ENCODE results near the gene ZNF518B. TPM values are rescaled to one million over a fixed set of nuclear protein-coding genes. Genes with fewer than 3 reads are reported as not detected.

The ZNF518B gene
- polyA plus RNA-seq, 1 donor from 2014 or later, result 38.2 TPM

GRCh38 chr4:10405672-10406071 lies 51.6 kb downstream of the ZNF518B start:
- Histone ChIP-seq H2AFZ (ENCODE audit: low read depth, low read length) (no peak overlapping the region), H3K27ac (ENCODE audit: low read length) (no peak overlapping the region), H4K20me1 (ENCODE audit: insufficient read depth) (no peaks in the 10 kb centered on the region), H3K9me3 (ENCODE audit: low read length) (no peaks in the 10 kb centered on the region), H3K4me3 (ENCODE audit: low read length) (no peak overlapping the region), H3K4me2 (ENCODE audit: low read length) (no peak overlapping the region), H3K36me3 (ENCODE audit: insufficient read depth, low read length) (no peaks in the 10 kb centered on the region), H3K79me2 (replicated peaks; ENCODE audit: insufficient read depth, low read length) (no peaks in the 10 kb centered on the region), H3K9me2 (ENCODE audit: insufficient read depth, low read length) (no peaks in the 10 kb centered on the region), H3F3A (ENCODE audit: insufficient read depth, low read length, poor library complexity, severe bottlenecking) (no peaks in the 10 kb centered on the region), H3K9ac (ENCODE audit: low read length) (no peak overlapping the region), H3K27me3 (ENCODE audit: insufficient read depth, low read depth, low read length) (no peaks in the 10 kb centered on the region)
- TF ChIP-seq EP300 (conservative IDR thresholded peaks at IDR 0.05; ENCODE audit: poor library complexity, severe bottlenecking) (no peak), SMC3 (conservative IDR thresholded peaks at IDR 0.05; ENCODE audit: poor library complexity) (no peak), EZH2 (IDR thresholded peaks at IDR 0.05; ENCODE audit: borderline replicate concordance, insufficient read depth, low read length, poor library complexity, severe bottlenecking) (no peak)

GRCh38 chr4:10403633-10404445 lies 53.4 kb downstream of the ZNF518B start:
- no peaks in the 10 kb centered on the region for H3K79me2 ChIP-seq (replicated peaks; ENCODE audit: insufficient read depth, low read length)
- no peak overlapping the region for H2AFZ ChIP-seq (ENCODE audit: low read depth, low read length)
- TF ChIP-seq SMC3 (conservative IDR thresholded peaks at IDR 0.05; ENCODE audit: poor library complexity) (peak; percentile 86), POLR2AphosphoS5 (IDR thresholded peaks at IDR 0.05) (no peak), EZH2 (IDR thresholded peaks at IDR 0.05; ENCODE audit: borderline replicate concordance, insufficient read depth, low read length, poor library complexity, severe bottlenecking) (no peak), CTCF (IDR thresholded peaks at IDR 0.05; ENCODE audit: poor library complexity, severe bottlenecking) (peak; percentile 76), RAD21 (conservative IDR thresholded peaks at IDR 0.05) (peak; percentile 78), TAF1 (IDR thresholded peaks at IDR 0.05; ENCODE audit: low read depth) (no peak)
- H3F3A ChIP-seq (ENCODE audit: insufficient read depth, low read length, poor library complexity, severe bottlenecking), result no peaks in the 10 kb centered on the region
- no peak overlapping the region for H3K4me2 ChIP-seq (ENCODE audit: low read length)
- no peaks in the 10 kb centered on the region for H3K27me3 ChIP-seq (ENCODE audit: insufficient read depth, low read depth, low read length)
- no peaks in the 10 kb centered on the region for H3K36me3 ChIP-seq (ENCODE audit: insufficient read depth, low read length)
- no peak overlapping the region for H3K4me3 ChIP-seq (ENCODE audit: low read length)
- H3K9me3 ChIP-seq (ENCODE audit: low read length), result no peaks in the 10 kb centered on the region
- H3K27ac ChIP-seq (ENCODE audit: low read length), result no peak overlapping the region
- no peaks in the 10 kb centered on the region for H3K9me2 ChIP-seq (ENCODE audit: insufficient read depth, low read length)
- H4K20me1 ChIP-seq (ENCODE audit: insufficient read depth), result no peaks in the 10 kb centered on the region
- H3K9ac ChIP-seq (ENCODE audit: low read length), result no peak overlapping the region

GRCh38 chr4:10395971-10396580 lies 61.1 kb downstream of the ZNF518B start:
- no peak for TF ChIP-seq CTCF (IDR thresholded peaks at IDR 0.05; ENCODE audit: poor library complexity, severe bottlenecking)
- no peak for TF ChIP-seq POLR2AphosphoS5 (IDR thresholded peaks at IDR 0.05)
- TF ChIP-seq EP300 (conservative IDR thresholded peaks at IDR 0.05; ENCODE audit: poor library complexity, severe bottlenecking), result no peak
- TF ChIP-seq RAD21 (conservative IDR thresholded peaks at IDR 0.05), result no peak
- no peak for TF ChIP-seq MXI1 (conservative IDR thresholded peaks at IDR 0.05; ENCODE audit: poor library complexity, severe bottlenecking)
- TF ChIP-seq EZH2 (IDR thresholded peaks at IDR 0.05; ENCODE audit: borderline replicate concordance, insufficient read depth, low read length, poor library complexity, severe bottlenecking), result no peak
- TF ChIP-seq TAF1 (IDR thresholded peaks at IDR 0.05; ENCODE audit: low read depth), result no peak
- no peak for TF ChIP-seq SMC3 (conservative IDR thresholded peaks at IDR 0.05; ENCODE audit: poor library complexity)
- TF ChIP-seq REST (IDR thresholded peaks at IDR 0.05; ENCODE audit: borderline replicate concordance), result no peak
- no peaks in the 10 kb centered on the region for H3K27me3 ChIP-seq (ENCODE audit: insufficient read depth, low read depth, low read length)
- H3K4me3 ChIP-seq (ENCODE audit: low read length), result no peak overlapping the region
- H3F3A ChIP-seq (ENCODE audit: insufficient read depth, low read length, poor library complexity, severe bottlenecking), result no peaks in the 10 kb centered on the region
- H3K9me2 ChIP-seq (ENCODE audit: insufficient read depth, low read length), result no peaks in the 10 kb centered on the region
- H3K9ac ChIP-seq (ENCODE audit: low read length), result no peak overlapping the region
- H3K4me2 ChIP-seq (ENCODE audit: low read length), result no peak overlapping the region
- H4K20me1 ChIP-seq (ENCODE audit: insufficient read depth), result no peaks in the 10 kb centered on the region
- no peak overlapping the region for H2AFZ ChIP-seq (ENCODE audit: low read depth, low read length)
- no peaks in the 10 kb centered on the region for H3K79me2 ChIP-seq (replicated peaks; ENCODE audit: insufficient read depth, low read length)
- no peaks in the 10 kb centered on the region for H3K36me3 ChIP-seq (ENCODE audit: insufficient read depth, low read length)
- H3K9me3 ChIP-seq (ENCODE audit: low read length), result no peaks in the 10 kb centered on the region
- no peak overlapping the region for H3K27ac ChIP-seq (ENCODE audit: low read length)
